OCI-LY7 (cell line): ENCODE data around the gene CPZ.

ENCODE experiments used
- EZH2phosphoT487 ChIP-seq: fragments of 200-600 bp; sonication (generic); IDR thresholded peaks from 2 replicates; pipeline ENCODE4 v1.6.1; 2018; ENCODE audit warnings: low read depth, borderline replicate concordance, mild to moderate bottlenecking, mixed run types, antibody characterized with exemption, low read length, moderate library complexity, mixed read lengths
- TF ChIP-seq, protein P1 (sequence below): fragments of 200-600 bp; sonication (generic); conservative IDR thresholded peaks from 2 replicates; pipeline ENCODE4 v1.5.1; 2014; ENCODE audit warnings: mild to moderate bottlenecking, antibody characterized with exemption, low read length, moderate library complexity, mixed read lengths

DNA sequence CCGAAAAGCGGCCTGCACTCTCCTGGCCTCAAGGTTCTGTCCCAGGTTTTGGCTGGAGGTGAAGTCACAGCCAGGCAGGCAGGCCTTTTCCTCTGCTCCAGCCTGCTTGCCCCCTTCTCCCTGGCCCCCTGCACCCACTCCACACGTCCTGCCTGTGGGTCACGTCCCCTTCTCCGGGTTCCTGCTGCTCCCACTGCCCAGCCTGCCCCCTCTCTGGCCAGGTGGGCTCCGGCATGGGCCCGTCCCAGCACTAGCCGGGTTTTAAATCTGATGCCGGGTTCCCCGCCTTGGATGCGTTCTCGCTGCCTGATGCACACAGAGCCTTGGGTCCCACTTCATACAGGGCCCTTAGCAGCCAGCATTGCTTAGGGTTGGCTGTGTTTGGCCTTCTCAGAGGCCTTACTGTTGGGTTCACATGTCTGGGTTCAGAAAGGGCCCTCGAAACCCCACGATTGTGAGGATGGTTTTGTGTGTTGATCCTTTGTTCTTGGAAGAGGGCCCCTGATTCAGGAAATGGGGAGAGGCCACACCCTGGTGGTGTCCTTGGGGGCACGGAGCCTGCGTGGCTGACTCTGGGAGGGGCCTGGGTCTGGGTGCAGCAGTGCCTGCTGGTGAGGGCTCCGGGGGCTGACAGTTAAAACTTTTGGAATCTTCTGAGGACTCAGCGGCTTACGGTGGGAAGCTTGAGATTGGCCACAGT, 6.0 kb downstream of the CPZ start:
- TF ChIP-seq, protein P1, sequence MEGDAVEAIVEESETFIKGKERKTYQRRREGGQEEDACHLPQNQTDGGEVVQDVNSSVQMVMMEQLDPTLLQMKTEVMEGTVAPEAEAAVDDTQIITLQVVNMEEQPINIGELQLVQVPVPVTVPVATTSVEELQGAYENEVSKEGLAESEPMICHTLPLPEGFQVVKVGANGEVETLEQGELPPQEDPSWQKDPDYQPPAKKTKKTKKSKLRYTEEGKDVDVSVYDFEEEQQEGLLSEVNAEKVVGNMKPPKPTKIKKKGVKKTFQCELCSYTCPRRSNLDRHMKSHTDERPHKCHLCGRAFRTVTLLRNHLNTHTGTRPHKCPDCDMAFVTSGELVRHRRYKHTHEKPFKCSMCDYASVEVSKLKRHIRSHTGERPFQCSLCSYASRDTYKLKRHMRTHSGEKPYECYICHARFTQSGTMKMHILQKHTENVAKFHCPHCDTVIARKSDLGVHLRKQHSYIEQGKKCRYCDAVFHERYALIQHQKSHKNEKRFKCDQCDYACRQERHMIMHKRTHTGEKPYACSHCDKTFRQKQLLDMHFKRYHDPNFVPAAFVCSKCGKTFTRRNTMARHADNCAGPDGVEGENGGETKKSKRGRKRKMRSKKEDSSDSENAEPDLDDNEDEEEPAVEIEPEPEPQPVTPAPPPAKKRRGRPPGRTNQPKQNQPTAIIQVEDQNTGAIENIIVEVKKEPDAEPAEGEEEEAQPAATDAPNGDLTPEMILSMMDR, result no peak
- no peak for TF ChIP-seq EZH2phosphoT487
